Heart right ventricle (tissue), 16 donors: ENCODE data around the gene PDE4A. TPM values are rescaled to one million over a fixed set of nuclear protein-coding genes. Genes with fewer than 3 reads are reported as not detected.

Experiments used
- ATAC-seq, 8 donors: fragments of 200-7000 bp; cut with Tn5 transposase; one replicate each; pipeline ENCODE4 v1.9.1; 2020; ENCODE audit warnings: mild to moderate bottlenecking in 8 of 8, moderate library complexity in 8 of 8, moderate number of reproducible peaks in 1 of 8
- DNase-seq, 2 donors: peaks; one replicate each; pipeline ENCODE4 v3.0.0-alpha.2; 2020
- H3K27ac ChIP-seq, 10 donors: fragments of 200-600 bp; sonication (generic) in 2 of 10; one replicate each; pipeline versions ENCODE4 v1.5.0 to v1.8.0; 2020 to 2022; ENCODE audit warnings: mild to moderate bottlenecking in 3 of 10
- H3K27me3 ChIP-seq, 7 donors: fragments of 200-600 bp; one replicate each; pipeline ENCODE4 v1.8.0; 2021 to 2022; ENCODE audit warnings: mild to moderate bottlenecking in 2 of 7
- H3K36me3 ChIP-seq, 9 donors: fragments of 200-600 bp; sonication (generic) in 1 of 9; one replicate each; pipeline versions ENCODE4 v1.5.0 to v1.8.0; 2020 to 2022; ENCODE audit warnings: mild to moderate bottlenecking in 2 of 9
- H3K4me1 ChIP-seq, 9 donors: fragments of 200-600 bp; sonication (generic) in 1 of 9; one replicate each; pipeline versions ENCODE4 v1.5.0 to v1.8.0; 2020 to 2022; ENCODE audit warnings: mild to moderate bottlenecking in 4 of 9
- H3K4me3 ChIP-seq, 10 donors: fragments of 200-600 bp; sonication (generic) in 2 of 10; one replicate each; pipeline versions ENCODE4 v1.5.0 to v1.8.0; 2020 to 2022; ENCODE audit warnings: mild to moderate bottlenecking in 7 of 10, moderate library complexity in 2 of 10
- H3K9me3 ChIP-seq, 11 donors: fragments of 200-600 bp in 10 of 11; sonication (generic) in 2 of 11; one replicate each; pipeline versions ENCODE4 v1.5.0 to v1.8.0; 2013 to 2022; ENCODE audit warnings: mild to moderate bottlenecking in 2 of 11, control low read depth in 1 of 11, moderate library complexity in 1 of 11
- WGBS, 2 donors: extraction: QIAGEN DNeasy Blood & Tissue Kit; methylation state at CpG; one replicate each; pipeline ENCODE4 v1.1.7; 2013; ENCODE audit warnings: inconsistent platforms in 1 of 2; 5-methylcytosine and 5-hydroxymethylcytosine counted together
- intact Hi-C, 10 donors: fragments of 100-400 bp; cut with DNase I; formaldehyde crosslinking; loops; one replicate each; pipeline versions ENCODE4 v1.11.1 to v1.14.2; 2022
- polyA plus RNA-seq, 2 donors: library from polyadenylated mRNA; stranded (reverse); fragments of 200-250 nt; gene quantifications; one replicate each; pipeline ENCODE4 v1.2.3, GENCODE V29; 2013
- total RNA-seq, 10 donors: library from RNA; stranded (reverse); fragmentation: NEBNext Ultra II Directional in 3 of 10; extraction: Animal tissue kit (Norgen Biotek cat#: 25700) in 3 of 10; gene quantifications; one replicate each; pipeline versions ENCODE4 v1.2.1 to v1.2.4, GENCODE V29; 2021 to 2023
- TF ChIP-seq, protein P1 (sequence below), 9 donors: fragments of 200-600 bp; sonication (generic) in 2 of 9; IDR thresholded peaks; one replicate each; pipeline versions ENCODE4 v1.5.0 to v1.8.0; 2021 to 2022; ENCODE audit warnings: antibody characterized with exemption in 9 of 9, mild to moderate bottlenecking in 5 of 9, moderate library complexity in 1 of 9
- donor health status: Arrhythmogenic right ventricular cardiomyopathy.
- donor health status: ischemic (EF 13 %, LVEDD 7.1; RV severe dilation, severe dysfunction).
- donor health status: healthy with polysubstance abuse.
- donor health status: DM: no; HTN: yes; CAD: no.
- donor health status: DM: no; HTN: no; CAD: no.
- donor health status: ischemic (EF 25% LVEDD 6.9; RV normal size, moderate dysfunction).
- donor health status: ischemic (EF 25% LVEDD 5.7; RV mildly dilated, moderate dysfunction).
- donor health status: healthy.
- donor health status: DM: yes; HTN: yes; CAD: no.
- donor health status: Ischemic cardiomyopathy.
- donor health status: ischemic (EF 35%, LVEDD 5.7; RV mildly dilated, moderate dysfunction).
- donor health status: nonischemic (EF 11% LVEDD 7.7; RV severe dilation, severe dysfunction).
- donor health status: DM: yes; HTN: yes; CAD: no.
- donor health status: PGD.
- donor health status: ischemic (EF 29% LVEDD 5.4; RV normal size, mild dysfunction).
- donor health status: nonischemic (EF 23%, LVEDD 6.1; RV moderate dilation, normal function).

The PDE4A gene
- total and polyA plus RNA-seq, 12 donors = 3.5 to 50.7 (median 17.0) TPM

GRCh38 chr19:10402441-10403038 is 17.8 kb upstream of the PDE4A start:
- TF ChIP-seq, protein P1, sequence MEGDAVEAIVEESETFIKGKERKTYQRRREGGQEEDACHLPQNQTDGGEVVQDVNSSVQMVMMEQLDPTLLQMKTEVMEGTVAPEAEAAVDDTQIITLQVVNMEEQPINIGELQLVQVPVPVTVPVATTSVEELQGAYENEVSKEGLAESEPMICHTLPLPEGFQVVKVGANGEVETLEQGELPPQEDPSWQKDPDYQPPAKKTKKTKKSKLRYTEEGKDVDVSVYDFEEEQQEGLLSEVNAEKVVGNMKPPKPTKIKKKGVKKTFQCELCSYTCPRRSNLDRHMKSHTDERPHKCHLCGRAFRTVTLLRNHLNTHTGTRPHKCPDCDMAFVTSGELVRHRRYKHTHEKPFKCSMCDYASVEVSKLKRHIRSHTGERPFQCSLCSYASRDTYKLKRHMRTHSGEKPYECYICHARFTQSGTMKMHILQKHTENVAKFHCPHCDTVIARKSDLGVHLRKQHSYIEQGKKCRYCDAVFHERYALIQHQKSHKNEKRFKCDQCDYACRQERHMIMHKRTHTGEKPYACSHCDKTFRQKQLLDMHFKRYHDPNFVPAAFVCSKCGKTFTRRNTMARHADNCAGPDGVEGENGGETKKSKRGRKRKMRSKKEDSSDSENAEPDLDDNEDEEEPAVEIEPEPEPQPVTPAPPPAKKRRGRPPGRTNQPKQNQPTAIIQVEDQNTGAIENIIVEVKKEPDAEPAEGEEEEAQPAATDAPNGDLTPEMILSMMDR (IDR thresholded peaks at IDR 0.05) = no peak
- DNase-seq (peak; percentile 51 to 76), ATAC-seq (peak in 4 of 8 donors; percentile 21 to 48 (median 37))
- intact Hi-C loops = loop anchor here in 5 of 10 donors (5.0 to 10.0 kb wide), 4 partner anchors 72 to 172 kb away; partner anchors contain the start of genes CDKN2D (in 1 of the 5) and KRI1 (in 1 of the 5)
- peak overlapping the region; percentile 63 to 99 (median 96) for H3K4me3 ChIP-seq
- peaks cover 6 to 28% (median 25%) of the 10 kb centered on the region in 7 donors for H3K27me3 ChIP-seq
- H3K36me3 ChIP-seq = peaks cover 0 to 29% (median 0%) of the 10 kb centered on the region in 9 donors
- H3K27ac ChIP-seq = peak overlapping the region; percentile 67 to 94 (median 89)
- H3K9me3 ChIP-seq = no peaks in the 10 kb centered on the region
- 2% methylated on average over 15 of the region's 15 CpGs for WGBS, 2 donors
- H3K4me1 ChIP-seq = peaks cover 36 to 84% (median 67%) of the 10 kb centered on the region in 9 donors

DNA sequence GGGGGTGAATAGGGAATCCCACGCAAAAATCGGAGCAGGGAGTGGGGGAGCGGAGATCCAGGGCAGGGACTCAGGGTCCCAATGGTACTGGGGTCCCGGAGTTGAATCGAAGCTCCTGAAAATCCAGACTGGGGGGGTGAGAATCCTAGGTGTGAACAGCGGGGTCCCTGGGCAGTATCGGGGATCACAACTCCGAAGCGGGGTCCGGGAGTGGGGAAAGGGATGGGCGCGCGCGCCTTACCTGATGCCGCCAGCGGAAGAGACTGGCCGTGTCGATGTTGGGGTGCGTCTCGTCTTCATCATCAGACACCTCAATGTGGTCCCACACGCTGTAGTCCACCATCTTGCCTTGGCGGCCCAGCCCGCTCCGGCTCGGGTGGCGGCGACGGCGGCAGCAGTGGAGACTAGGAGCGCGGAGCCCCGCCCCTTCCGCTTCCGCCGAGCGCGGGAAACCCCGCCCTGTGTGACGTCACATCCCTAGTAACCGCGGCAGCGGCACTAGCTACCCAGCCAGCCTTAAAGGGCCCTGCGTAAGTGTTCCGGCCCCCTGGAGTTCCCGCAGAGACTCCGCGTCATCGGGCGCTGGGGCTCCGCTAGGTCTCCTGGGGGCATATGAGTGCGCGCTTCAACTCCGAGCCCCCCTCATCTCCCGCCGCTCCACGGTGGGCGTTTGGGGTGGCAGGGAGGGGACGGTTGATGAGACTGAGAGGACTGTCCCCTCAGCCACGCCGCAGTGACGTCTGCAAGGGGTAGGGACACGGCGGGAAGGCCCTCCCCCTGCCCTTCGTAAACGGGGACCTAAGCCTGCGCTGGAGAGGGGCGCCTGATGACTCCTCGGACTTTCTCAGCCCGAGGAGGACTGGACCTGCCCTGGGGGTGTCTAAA is 17.0 kb upstream of the PDE4A start, which contains the start of gene CDC37:
TSS of gene CDC37 (minus strand) at position 406 of the 885 bp plus-strand sequence. CDS start at position 343, 63 bp downstream.
- peak within 1 kb of the TSS; percentile 67 to 94 (median 89) for H3K27ac ChIP-seq
- H3K4me1 ChIP-seq = peaks cover 33 to 83% (median 59%) of the 10 kb centered on the region in 9 donors
- intact Hi-C loops = loop anchor here in 6 of 10 donors (1.0 to 10.0 kb wide), 6 partner anchors 21 to 171 kb away; partner anchors contain the start of genes CDKN2D (in 1 of the 6) and KRI1 (in 1 of the 6)
- peak within 1 kb of the TSS; percentile 63 to 99 (median 96) for H3K4me3 ChIP-seq
- WGBS, 2 donors = 0% methylated on average over 69 of the region's 69 CpGs
- TF ChIP-seq, protein P1 (IDR thresholded peaks at IDR 0.05) = no peak
- peaks cover 6 to 30% (median 25%) of the 10 kb centered on the region in 7 donors for H3K27me3 ChIP-seq
- peaks cover 0 to 22% (median 0%) of the 10 kb centered on the region in 9 donors for H3K36me3 ChIP-seq
- ATAC-seq (peak; percentile 92 to 97 (median 96)), DNase-seq (peak; percentile 95 to 97)
- no peaks in the 10 kb centered on the region for H3K9me3 ChIP-seq

DNA sequence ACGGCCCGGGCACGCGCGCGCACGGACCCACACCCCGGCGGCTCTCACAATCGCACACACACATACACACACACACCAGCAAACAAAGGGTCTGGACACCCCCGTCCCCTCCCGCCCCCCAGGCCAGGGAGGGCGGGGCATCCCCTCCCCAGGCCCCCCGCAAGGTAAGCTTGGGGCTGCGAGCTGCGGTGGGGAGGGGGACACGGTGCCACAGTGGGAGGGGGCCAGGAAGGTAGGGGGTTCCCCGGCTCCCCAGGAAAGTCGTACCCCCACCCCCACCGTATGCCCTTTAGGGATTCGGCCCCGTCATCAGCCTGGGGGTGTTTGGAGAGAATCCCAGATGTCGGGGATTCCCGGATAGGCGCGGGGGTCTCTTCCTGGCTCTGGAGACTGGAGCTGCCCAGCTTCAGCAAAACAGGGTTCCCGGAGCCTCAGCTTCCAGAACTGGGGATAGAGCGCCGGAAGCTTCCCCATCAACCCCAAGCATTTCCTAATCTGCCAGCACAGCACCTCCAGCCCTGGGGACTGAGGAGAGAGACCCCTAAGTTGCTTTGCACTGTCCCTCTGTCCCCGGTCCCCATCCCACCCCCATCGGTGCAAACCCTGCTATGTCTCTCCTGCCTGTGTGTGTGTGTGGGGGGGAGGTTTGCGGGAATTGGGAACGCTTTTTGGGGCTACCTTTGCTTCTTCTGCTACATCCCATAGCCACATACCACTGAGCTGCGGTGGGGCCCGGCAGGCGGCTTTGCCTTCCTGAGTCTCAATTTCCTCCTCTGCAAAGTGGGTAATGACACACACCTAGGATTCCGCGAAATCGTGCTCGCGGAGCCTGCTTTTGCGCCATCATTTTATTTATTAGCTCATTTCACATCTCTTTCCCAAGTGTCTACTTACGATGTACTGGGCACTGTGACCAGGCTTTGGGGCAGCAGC is 15.2 kb upstream of the PDE4A start:
- intact Hi-C loops = loop anchor here in 6 of 10 donors (1.0 to 10.0 kb wide), 6 partner anchors 19 to 170 kb away; partner anchors contain the start of genes CDKN2D (in 1 of the 6) and KRI1 (in 1 of the 6)
- Histone ChIP-seq H3K4me1 (peaks cover 21 to 83% (median 42%) of the 10 kb centered on the region in 9 donors), H3K36me3 (peaks cover 0 to 8% (median 0%) of the 10 kb centered on the region in 9 donors), H3K27ac (peak overlapping the region in 1 of 10 donors; percentile 34), H3K9me3 (no peaks in the 10 kb centered on the region), H3K4me3 (peak overlapping the region in 9 of 10 donors; percentile 63 to 99 (median 95)), H3K27me3 (peaks cover 6 to 30% (median 26%) of the 10 kb centered on the region in 7 donors)
- DNase-seq (no peak), ATAC-seq (peak in 1 of 8 donors; percentile 5)
- TF ChIP-seq, protein P1 (IDR thresholded peaks at IDR 0.05) = no peak
- WGBS, 2 donors = 5 to 8% methylated on average over 43 of the region's 43 CpGs
